AML-193 (cell line): ENCODE results near the gene LPIN1.
"Not testable (repeated sequence)": the region's sequence is repeated elsewhere in the genome, so short reads cannot be mapped to it uniquely, and the experiment has no call there.

ENCODE experiments used
- DNase-seq, 2 experiments: peaks; one replicate each; lab custom pipeline; 2025; lab: John Stamatoyannopoulos, UW

LPIN1 gene

GRCh38 chr2:11743846-11744553, 2.4 kb upstream of the LPIN1 start:
- peak; percentile 63 to 68 for DNase-seq

- no peak for DNase-seq
Observed at GRCh38 chr2:11744631-11745394, 1.6 kb upstream of the LPIN1 start.

GRCh38 chr2:11745613-11746375, 638 bp upstream of the LPIN1 start:
- no peak for DNase-seq

- no peak for DNase-seq
Observed at GRCh38 chr2:11746807-11747459, 501 bp downstream of the LPIN1 start.

GRCh38 chr2:11748018-11748860, 1.8 kb downstream of the LPIN1 start:
- DNase-seq = no peak

GRCh38 chr2:11748861-11749645, 2.6 kb downstream of the LPIN1 start:
- no peak for DNase-seq

GRCh38 chr2:11749646-11750349, 3.4 kb downstream of the LPIN1 start:
- no peak for DNase-seq

GRCh38 chr2:11750422-11750821, 4.0 kb downstream of the LPIN1 start:
- DNase-seq = no peak

- DNase-seq = no peak
Observed at GRCh38 chr2:11750917-11751316, 4.5 kb downstream of the LPIN1 start.

- no peak for DNase-seq
Observed at GRCh38 chr2:11752906-11753305, 6.5 kb downstream of the LPIN1 start.

GRCh38 chr2:11753452-11753885, 7.0 kb downstream of the LPIN1 start:
- peak; percentile 53 to 65 for DNase-seq

GRCh38 chr2:11753886-11754699, 7.7 kb downstream of the LPIN1 start:
- DNase-seq = peak in 1 of 2 experiments; percentile 1

GRCh38 chr2:11754700-11755015, 8.2 kb downstream of the LPIN1 start:
- DNase-seq = no peak

- no peak for DNase-seq
Observed at GRCh38 chr2:11757101-11757500, 10.7 kb downstream of the LPIN1 start.

GRCh38 chr2:11758187-11758586, 11.8 kb downstream of the LPIN1 start:
- no peak for DNase-seq

GRCh38 chr2:11758647-11759046, 12.2 kb downstream of the LPIN1 start:
- no peak for DNase-seq

GRCh38 chr2:11759182-11759975, 12.9 kb downstream of the LPIN1 start:
- DNase-seq = not testable (repeated sequence)

- no peak for DNase-seq
Observed at GRCh38 chr2:11761259-11761658, 14.8 kb downstream of the LPIN1 start.
